Endothelial cell of umbilical vein (primary cell): ENCODE measurements around the gene KIAA0232.

Experiments
- FOS ChIP-seq: IDR thresholded peaks from 2 replicates; pipeline ENCODE4 v1.6.1; 2011; ENCODE audit warnings: mild to moderate bottlenecking, low read length, moderate library complexity, borderline replicate concordance; ENCODE audit not compliant: insufficient read depth
- MAX ChIP-seq: IDR thresholded peaks from 2 replicates; pipeline ENCODE4 v1.6.1; 2011; ENCODE audit not compliant: insufficient read depth, insufficient read length
- POLR2A ChIP-seq: IDR thresholded peaks from 2 replicates; pipeline ENCODE4 v1.6.1; 2012; ENCODE audit warnings: low read depth, mild to moderate bottlenecking, control low read depth, low read length
- POLR2AphosphoS5 ChIP-seq: IDR thresholded peaks from 2 replicates; pipeline ENCODE4 v1.6.1; 2012; ENCODE audit warnings: low read depth, mild to moderate bottlenecking, control low read depth, low read length, moderate library complexity; ENCODE audit not compliant: insufficient read depth
- TF ChIP-seq, protein P1 (sequence below), 2 donors: IDR thresholded peaks; 1 replicate in 1 of 2; 2 replicates in 1 of 2; pipeline ENCODE4 v1.5.1; 2011; ENCODE audit warnings: low read length in 2 of 2, mild to moderate bottlenecking in 2 of 2, moderate library complexity in 2 of 2, control low read depth in 1 of 2, inconsistent platforms in 1 of 2, low read depth in 1 of 2; ENCODE audit not compliant: insufficient read depth in 1 of 2; ENCODE audit errors: extremely low read depth in 1 of 2

DNA sequence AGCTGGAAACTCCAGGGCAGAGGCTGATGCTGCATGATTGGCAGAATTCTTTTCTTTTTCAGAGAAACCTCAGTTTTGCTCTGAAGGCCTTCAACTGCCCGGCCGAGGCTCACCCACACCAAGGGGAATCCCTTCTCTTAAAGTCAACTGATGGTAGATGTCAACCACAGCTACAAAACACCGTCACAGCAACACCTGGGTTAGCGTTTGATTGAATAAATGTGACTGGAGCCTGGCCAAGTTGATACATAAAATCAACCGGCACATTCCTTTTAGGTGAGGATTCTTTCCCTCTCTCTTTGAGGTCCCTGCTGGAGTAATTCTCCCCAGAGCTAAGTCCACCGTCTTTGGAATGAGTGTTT is 15.2 kb upstream of the KIAA0232 start:
- TF ChIP-seq, protein P1, sequence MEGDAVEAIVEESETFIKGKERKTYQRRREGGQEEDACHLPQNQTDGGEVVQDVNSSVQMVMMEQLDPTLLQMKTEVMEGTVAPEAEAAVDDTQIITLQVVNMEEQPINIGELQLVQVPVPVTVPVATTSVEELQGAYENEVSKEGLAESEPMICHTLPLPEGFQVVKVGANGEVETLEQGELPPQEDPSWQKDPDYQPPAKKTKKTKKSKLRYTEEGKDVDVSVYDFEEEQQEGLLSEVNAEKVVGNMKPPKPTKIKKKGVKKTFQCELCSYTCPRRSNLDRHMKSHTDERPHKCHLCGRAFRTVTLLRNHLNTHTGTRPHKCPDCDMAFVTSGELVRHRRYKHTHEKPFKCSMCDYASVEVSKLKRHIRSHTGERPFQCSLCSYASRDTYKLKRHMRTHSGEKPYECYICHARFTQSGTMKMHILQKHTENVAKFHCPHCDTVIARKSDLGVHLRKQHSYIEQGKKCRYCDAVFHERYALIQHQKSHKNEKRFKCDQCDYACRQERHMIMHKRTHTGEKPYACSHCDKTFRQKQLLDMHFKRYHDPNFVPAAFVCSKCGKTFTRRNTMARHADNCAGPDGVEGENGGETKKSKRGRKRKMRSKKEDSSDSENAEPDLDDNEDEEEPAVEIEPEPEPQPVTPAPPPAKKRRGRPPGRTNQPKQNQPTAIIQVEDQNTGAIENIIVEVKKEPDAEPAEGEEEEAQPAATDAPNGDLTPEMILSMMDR (IDR thresholded peaks at IDR 0.05; ENCODE audit: extremely low read depth in 1 of 2, insufficient read depth in 1 of 2, low read depth in 1 of 2, low read length in 2 of 2), result no peak
- TF ChIP-seq FOS, result no peak
- no peak for TF ChIP-seq MAX
- TF ChIP-seq POLR2AphosphoS5, result no peak
- TF ChIP-seq POLR2A, result no peak
